AG08396 (cell line): Measurements from ENCODE around the gene RNU7-1.
A peak's percentile ranks its signal among the peaks of the same experiment; 100 is the strongest.

ENCODE experiments used
- DNase-seq: peaks from one replicate; pipeline ENCODE4 v3.0.0; 2012; ENCODE audit warnings: low spot score, mixed read lengths

Gene RNU7-1

DNA sequence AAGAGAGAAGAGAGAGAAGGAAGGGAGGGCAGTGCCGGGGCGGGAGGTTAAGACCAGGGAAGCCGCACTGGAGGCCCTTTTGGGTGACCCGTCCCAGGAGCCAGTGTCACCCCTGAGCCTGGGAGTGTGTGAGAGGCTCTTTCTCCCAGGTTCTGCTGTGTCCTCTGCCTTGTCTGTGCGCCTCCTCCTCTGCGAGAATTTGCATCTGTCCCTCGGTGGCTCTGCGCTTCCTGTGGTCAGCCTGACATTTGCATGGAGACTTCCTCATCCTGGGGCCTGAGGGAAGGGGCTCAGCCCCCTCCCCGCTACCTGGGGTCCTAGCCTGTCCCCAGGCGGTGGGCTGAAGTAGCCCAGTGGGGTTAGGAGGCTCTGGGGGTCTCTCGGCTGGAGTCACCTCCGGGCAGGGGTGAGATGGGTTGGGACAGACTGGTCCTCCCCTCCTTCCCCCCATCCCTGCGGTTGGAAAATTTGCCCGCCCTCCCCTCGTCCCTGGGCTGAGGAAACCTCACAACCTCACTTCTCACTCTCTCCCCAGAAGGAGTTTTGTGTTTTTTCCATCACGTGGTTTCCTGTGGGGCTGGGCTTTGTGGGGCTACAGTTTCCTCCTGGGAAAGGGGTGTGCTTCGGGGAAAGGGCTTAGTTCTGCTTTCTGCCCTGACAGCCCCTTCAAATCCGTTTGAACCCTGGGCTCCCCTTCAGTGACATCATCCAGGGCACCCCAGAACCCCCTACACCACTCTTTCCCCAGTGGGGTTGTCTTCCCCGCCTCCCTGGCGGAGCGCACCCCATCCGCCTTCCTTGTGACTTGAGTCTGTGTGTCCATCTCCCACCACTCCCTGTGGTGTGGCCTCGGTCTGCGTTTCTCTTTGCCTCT, 10.1 kb downstream of the RNU7-1 start:
- no peak for DNase-seq

DNA sequence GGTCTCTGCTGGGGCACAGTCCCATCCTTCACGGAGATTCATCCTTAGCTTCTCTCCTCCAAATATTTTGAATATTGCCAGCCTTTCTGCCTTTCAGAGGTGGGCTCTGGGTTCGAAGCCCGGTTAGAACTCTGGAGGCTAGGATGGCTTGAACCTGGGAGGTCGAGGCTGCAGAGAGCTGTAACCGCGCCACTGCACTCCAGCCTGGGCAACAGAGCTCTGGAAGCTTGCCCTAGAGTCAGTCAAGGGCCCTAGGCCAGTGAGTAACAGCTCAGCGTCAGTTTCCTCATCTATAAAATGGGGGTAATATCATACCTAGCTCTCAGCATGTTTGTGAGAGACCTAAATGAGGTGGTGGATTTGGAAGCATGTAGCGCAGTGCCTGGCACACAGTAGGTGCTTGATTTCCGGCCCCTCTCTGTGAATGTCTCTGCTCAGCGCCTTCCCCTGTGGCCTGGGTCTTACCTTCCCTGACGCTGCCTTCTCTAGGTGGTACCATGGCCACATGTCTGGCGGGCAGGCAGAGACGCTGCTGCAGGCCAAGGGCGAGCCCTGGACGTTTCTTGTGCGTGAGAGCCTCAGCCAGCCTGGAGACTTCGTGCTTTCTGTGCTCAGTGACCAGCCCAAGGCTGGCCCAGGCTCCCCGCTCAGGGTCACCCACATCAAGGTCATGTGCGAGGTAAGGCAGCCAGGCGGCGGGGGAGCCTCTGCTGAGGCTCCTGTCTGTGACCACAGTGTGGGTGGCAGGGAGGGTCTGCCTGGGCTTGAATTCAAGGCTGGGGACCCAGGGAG, 10.9 kb downstream of the RNU7-1 start:
- no peak for DNase-seq

DNA sequence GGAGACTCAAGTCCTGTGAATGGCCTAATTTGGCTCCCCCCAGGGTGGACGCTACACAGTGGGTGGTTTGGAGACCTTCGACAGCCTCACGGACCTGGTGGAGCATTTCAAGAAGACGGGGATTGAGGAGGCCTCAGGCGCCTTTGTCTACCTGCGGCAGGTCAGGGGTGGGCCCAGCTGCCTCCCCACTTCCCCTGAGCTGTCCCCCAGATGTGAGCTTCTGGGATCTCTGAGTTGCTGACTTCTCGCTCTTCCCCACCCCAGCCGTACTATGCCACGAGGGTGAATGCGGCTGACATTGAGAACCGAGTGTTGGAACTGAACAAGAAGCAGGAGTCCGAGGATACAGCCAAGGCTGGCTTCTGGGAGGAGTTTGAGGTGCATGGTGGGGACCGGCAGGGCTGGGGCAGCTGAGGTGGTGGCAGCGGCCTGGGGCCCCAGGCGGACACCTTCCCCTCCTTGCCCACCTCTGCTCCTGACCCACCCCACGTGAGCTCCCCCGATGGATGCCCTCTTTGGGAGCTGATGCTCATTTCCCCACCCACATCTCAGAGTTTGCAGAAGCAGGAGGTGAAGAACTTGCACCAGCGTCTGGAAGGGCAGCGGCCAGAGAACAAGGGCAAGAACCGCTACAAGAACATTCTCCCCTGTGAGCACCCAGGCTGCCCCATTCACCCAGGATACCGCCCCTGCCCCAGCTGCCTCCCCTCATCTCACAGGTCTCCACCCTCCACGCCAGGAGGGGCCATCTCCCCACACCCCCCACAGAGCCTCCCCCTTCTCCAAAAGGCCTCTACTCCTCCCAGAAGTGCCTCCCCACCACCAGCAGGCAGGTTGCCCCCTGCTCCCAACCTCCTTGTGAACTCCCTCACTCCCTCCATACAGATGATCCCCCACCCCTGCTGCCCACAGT, 11.7 kb downstream of the RNU7-1 start:
- no peak for DNase-seq

DNA sequence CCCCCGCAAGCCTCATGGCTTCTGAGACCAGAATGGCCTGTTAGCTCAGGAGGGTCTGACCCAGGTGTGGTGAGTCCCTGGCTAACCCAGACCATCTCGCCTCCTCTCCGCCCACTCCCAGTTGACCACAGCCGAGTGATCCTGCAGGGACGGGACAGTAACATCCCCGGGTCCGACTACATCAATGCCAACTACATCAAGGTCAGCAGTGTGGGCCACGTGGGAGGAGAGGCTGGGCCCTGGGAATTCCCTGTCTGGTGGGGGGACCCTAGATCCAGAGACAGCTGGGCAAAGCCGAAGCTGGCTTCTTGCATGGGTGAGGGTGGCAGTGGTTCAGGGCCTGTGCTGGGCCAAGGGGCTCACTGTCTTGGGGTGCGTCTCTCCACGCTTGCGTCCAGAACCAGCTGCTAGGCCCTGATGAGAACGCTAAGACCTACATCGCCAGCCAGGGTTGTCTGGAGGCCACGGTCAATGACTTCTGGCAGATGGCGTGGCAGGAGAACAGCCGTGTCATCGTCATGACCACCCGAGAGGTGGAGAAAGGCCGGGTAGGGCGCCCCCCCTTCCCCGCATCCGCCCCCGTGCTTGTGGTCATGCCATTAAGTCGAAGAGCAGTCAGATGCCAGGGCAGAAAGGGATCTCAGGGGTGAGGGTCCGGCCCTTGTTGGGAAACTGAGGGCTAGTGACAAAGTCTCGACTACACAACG, 12.6 kb downstream of the RNU7-1 start:
- no peak for DNase-seq

DNA sequence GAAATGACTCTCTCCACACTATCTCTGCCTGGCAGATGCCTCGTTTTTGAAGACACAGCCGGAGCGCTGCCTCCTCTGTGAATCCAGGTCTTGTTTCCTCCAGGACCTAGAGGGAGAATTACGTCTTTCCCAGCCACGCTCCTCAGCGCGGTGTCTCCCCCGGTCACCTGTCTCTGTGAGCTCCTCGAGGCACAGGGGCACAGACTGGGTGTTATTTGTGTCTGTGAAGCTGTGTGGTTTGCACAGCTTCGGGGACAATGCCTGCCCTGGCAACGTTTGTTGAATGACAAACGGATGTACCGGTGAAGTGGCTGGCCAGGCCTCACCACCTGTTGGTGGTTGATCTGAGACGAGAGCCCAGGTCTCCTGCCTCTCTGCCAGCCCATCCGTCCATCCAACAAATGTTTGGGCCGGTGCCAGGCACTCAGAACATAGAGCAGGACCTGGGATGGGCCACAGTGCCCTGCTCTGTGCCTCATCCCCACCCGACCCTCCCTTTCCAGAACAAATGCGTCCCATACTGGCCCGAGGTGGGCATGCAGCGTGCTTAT, 13.6 kb downstream of the RNU7-1 start:
- DNase-seq, result no peak

DNA sequence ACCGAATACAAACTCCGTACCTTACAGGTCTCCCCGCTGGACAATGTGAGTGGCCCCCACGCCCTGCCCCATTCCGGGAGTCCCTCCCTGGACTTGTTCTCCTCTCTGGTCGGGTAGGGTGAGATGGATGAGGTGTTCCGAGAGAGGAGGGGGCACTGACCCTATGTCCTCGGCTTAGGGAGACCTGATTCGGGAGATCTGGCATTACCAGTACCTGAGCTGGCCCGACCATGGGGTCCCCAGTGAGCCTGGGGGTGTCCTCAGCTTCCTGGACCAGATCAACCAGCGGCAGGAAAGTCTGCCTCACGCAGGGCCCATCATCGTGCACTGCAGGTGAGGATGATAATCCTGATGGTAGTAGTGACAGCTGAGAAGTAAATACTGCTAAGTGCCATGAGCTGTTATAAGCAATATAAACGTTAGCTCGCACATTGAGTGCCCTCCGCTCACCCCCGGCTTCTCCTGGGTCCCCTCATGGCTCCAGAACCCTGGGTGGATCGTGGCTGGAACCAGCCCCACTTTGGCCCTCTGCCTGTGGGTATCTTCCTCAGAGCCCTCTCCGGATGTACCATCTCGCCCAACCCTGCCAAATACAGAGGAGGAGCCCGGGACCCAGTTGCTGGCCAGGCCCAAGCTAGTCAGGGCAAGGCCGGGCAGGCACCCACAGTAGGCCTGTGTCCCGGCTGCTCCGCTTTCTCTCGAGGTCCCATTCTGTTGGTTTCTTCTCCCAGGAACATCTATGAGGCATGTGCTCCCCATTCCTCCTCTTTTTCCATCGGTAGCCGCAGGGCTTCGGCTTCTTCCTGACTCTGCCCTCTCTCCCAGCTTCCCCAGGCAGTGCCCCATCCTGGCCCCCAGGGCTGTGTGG, 14.4 kb downstream of the RNU7-1 start:
- DNase-seq, result no peak

DNA sequence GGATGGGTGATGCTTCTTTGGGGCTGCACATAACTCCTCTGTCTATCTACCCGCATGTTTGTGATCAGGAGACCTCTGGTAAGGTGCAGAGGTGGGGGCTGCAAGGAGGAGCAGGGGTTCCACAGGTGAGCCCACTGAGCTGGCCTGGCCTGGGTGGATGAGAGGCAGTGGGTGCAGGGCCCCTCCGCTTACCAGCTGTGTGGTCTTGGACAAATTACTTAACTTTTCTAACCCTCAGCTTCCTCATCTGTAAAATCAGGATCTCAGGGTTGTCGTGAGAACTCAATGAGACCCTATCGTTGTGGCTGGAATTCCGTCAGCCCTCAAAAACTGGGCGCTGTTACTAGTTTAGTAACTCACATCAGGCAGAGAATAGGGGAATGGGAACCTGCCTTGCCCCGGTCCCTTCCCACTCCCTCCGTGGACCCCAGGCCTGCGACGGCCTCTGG, 15.0 kb downstream of the RNU7-1 start:
- no peak for DNase-seq

DNA sequence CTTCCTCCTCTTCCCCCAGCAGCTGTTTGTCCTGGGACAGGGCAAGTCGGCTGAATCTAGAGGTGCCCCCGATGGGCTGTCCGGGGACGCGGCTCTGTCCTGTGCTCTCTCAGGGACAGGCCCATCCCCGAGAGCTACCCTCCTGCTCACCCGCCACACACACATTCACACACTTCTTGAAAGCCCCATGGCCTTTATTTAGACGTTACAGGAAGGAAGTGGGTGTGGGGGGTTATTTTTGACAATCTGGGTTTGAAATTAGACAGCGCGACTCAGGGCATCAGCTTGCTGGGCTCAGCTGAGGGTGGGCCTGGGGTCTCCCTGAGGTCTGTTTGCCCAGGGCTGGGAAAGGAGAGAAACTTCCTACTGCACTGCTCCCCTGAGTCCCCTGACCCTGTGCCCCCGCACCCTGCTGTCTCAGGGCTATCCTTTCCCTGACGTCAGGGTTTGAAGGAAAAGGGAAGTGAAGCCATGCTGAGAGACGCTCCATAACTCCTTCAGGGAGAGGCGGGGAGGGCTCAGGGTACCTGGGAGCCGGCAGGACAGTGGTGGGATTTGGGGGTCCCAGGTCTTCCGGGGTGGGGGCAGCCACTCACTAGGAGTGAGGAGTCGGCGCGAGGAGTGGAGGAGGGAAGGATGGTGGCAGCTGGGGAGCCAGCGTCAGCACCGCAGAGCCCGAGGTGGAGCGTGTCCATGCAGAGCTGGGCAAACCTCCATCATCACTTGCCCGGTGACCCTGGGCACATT, 15.6 kb downstream of the RNU7-1 start:
- no peak for DNase-seq

DNA sequence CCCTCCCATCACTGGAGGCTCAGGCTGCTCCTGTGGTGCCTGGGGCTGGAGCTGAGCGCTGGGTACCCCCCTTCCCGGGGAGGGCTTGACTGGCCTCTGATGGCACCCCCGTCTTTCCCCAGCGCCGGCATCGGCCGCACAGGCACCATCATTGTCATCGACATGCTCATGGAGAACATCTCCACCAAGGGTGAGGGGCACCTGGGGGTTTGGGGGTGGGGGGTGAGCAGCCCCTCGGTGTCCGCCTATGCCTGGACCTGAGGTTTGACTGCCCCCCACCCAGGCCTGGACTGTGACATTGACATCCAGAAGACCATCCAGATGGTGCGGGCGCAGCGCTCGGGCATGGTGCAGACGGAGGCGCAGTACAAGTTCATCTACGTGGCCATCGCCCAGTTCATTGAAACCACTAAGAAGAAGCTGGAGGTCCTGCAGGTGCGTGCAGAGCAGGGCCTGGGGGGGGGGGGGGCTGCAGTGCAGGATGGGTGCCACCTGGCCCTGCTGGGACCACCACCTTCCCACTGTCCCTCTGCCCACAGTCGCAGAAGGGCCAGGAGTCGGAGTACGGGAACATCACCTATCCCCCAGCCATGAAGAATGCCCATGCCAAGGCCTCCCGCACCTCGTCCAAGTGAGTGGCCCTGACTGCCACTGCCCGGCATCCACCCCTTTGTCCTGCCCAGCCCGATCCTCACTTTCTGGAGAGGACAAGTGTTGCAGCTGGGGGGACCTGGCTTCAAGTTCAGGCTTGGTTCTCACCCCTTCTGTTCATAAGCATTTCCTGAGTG, 16.4 kb downstream of the RNU7-1 start:
- no peak for DNase-seq

DNA sequence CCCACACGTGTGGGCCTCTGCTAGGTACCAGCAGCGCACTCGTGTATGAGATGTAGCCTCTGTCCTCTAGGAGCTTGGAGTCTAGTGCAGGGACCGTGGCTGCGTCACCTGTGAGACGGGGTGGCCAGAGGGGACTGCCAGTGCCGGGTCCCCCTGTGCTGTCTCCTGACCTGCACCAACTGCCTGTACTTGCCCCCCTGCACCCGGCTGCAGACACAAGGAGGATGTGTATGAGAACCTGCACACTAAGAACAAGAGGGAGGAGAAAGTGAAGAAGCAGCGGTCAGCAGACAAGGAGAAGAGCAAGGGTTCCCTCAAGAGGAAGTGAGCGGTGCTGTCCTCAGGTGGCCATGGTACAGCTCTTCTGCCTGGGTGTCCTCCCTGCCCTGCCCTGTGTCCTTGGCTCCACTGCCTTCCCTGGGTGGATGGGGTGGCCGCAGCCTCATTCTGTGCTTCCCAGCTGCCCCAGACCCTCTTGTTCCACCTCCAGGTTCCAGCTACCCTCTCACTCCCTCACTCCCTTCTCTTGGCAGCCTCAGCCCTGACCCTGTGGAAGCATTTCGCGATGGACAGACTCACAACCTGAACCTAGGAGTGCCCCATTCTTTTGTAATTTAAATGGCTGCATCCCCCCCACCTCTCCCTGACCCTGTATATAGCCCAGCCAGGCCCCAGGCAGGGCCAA, 17.1 kb downstream of the RNU7-1 start:
- no peak for DNase-seq

DNA sequence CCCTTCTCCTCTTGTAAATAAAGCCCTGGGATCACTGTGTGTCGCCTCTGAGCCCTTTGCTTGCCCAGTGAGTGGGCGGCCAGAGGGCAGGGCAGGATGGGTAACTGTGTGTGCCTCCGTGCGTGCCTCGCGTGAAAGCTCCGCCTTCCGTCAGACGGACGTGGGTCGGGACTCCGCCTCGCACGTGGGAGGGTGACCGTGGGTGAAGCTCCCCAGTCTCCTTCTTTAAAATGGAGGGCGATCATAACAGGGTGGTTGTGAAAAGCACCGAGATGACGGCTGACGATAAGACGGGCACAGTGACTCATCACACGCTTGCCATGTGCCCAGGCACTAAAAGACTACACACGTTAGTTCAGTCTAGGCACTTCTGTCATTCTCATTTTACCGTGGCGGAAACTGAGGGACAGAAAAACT, 17.7 kb downstream of the RNU7-1 start:
- no peak for DNase-seq

DNA sequence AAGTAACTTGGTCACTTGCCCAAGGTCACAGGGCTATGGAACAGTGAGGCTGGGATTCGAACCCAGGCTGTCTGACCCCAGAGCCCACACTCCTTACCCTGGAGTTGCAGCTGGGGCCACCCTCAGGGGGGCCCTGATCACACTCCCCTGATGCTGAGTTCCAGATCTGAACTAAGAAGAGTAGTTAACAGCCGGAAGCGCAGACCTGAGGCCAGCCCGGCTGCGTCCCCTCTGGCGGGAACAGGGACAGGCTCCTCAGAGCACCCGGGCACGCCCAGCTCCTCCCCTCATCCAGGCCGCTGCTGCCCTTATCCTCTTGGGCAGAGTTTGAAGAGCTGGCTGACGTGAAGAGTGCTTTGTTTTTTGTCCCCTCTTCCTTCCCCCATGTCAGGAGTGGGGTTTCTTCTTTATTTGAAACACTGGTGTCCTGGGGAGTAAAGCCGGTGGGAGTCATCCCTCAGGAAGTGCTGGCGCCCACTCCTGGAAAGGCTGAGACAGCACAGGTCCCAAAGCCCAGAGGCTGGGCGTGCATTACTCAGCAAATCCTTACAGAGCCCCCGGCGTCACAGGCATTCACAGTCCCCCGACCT, 18.2 kb downstream of the RNU7-1 start:
- DNase-seq, result peak; percentile 76

DNA sequence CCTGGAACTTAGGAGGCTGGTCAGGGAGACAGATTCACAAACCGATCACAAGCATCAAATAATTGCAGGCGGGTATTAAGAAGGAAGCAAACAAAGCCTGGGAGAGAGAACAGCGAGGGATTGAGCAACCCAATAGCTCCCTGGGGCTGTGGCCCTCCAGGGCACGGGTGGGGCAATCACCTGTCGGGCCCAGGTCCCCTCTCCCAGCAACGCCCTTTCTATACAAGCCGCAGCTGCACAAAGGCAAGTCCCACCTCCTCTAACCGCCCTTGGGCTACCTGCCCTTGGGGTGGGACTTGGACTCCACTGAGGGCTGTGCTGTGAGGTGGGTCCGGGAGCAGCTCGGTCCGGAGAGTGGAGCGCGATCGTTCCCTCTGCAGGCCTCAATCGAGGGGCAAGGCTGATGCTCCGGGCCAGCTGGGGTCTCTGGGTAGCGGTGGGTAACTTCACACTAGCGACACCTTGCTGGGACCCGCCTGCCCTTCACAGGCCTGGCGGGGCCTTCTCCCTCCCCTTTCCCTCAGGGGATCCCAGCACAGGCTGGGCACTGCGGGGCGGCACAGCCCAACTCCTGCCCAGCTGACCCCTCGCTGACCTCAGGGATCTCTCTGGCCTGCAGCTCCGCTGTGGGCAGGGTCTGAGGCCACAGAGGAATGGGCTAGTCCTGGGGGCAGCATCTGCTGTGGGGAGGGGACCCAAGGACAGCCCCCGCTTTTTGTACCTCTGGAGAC, 18.8 kb downstream of the RNU7-1 start:
- DNase-seq, result no peak

DNA sequence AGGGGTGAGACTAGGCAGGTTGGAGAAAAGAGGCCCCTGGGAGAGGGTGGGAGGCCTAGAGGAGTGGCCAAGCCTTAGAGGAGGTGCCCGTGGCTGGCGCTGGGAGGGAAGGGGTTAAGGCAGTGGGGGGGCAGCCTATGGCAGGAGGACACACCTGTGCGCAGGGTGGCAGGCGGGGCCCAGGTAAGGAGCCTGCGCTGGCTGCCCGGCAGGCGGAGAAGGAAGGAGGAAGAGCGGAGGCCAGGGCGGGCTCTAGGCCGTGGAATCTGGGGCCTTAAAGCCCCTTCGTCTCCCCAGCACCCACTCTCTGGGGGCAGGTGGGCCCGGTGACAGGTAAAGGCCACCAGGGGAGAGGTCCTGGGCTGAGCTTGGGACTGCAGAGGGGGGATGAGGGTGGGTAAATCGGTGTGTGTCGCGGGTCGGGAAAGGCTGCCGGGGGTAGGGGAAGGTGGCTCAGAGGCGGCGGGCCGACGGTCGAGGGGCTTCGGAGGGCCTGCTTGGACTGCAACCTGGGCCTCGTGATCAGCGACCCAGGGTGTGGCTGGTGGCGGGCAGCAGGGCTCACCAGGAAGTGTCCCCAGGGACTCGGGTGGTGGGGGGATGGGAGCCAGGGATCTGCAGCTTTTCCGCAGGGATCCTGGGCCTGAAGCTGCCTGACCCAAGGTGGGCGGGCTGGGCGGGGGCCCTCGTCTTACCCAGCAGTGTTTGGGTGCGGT, 19.6 kb downstream of the RNU7-1 start:
- no peak for DNase-seq

DNA sequence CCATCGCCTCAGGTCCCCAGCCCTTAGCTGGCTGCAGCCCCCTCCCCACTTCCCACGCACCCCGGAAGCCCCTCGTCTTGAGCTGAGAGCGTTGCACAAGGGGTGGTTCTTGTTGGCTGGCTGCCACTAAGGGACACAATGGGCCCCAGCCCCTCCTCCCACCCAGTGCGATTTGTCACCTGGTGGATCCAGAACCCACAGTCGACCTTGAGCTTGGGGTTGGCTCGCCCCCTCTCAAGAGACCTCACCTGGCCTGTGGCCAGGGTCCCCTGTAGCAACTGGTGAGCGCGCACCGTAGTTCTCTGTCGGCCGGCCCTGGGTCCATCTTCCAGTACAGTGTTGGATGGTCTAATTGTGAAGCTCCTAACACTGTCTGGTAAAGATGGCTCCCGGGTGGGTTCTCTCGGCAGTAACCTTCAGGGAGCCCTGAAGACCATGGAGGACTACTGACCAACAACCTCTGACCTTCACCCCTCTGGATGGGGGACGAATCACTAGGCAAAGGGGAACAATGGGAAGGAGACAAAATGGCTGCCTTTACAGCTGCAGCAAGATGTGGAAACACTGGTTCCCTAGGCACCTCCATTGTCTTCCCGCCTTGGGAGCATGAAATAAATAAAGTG, 20.3 kb downstream of the RNU7-1 start:
- DNase-seq, result no peak

DNA sequence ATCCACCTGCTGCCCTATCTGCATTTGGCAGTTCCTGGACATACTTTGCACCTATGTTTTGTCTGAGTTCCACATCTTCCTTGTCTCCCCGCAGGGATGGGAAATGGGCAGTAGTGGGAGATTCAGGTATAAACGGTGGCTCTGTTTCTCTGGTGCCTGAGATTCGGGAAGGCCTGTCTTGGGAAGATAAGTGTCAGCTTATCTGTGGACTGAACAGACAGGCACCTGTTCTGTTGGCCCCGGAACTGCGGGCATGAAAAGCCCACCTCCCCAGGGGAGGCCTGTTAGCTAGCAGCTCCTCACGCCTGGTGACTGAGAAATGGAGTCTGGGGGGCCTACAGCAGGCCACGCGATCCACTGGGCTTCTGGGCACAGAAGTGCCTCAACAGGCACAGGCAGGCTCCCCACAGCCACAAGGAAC, 21.0 kb downstream of the RNU7-1 start:
- no peak for DNase-seq
